Islet of Langerhans (tissue), 1 donor: Measurements from ENCODE around the gene KCNH1.

ENCODE experiments used
- FAIRE-seq: peaks from one replicate; lab custom pipeline; 2011; peaks lifted over from hg19 to GRCh38; lab: Jason Lieb, UNC

KCNH1 gene

GRCh38 chr1:210707300-210708240 is 426.4 kb downstream of the KCNH1 start:
- FAIRE-seq: no peak

GRCh38 chr1:210706246-210706645 is 427.7 kb downstream of the KCNH1 start:
- no peak for FAIRE-seq

GRCh38 chr1:210705086-210705485 is 428.9 kb downstream of the KCNH1 start:
- no peak for FAIRE-seq

- FAIRE-seq: no peak
These were observed 430.4 kb downstream of the KCNH1 start for GRCh38 chr1:210703593-210703992.

GRCh38 chr1:210702506-210702905 is 431.4 kb downstream of the KCNH1 start:
- no peak for FAIRE-seq

GRCh38 chr1:210700511-210700910 is 433.4 kb downstream of the KCNH1 start:
- no peak for FAIRE-seq

GRCh38 chr1:210700083-210700482 is 433.9 kb downstream of the KCNH1 start:
- FAIRE-seq: no peak

- no peak for FAIRE-seq
These were observed 435.3 kb downstream of the KCNH1 start for GRCh38 chr1:210698661-210699060.

GRCh38 chr1:210697185-210697584 is 436.8 kb downstream of the KCNH1 start:
- no peak for FAIRE-seq

GRCh38 chr1:210696709-210697108 is 437.2 kb downstream of the KCNH1 start:
- no peak for FAIRE-seq

GRCh38 chr1:210695026-210695425 is 438.9 kb downstream of the KCNH1 start:
- peak; percentile 38 for FAIRE-seq

- no peak for FAIRE-seq
These were observed 441.2 kb downstream of the KCNH1 start for GRCh38 chr1:210692796-210693195.

GRCh38 chr1:210691039-210691610 is 442.8 kb downstream of the KCNH1 start:
- FAIRE-seq: no peak

- FAIRE-seq: no peak
These were observed 443.7 kb downstream of the KCNH1 start for GRCh38 chr1:210690236-210690635.

- no peak for FAIRE-seq
These were observed 444.1 kb downstream of the KCNH1 start for GRCh38 chr1:210689826-210690225.

- FAIRE-seq: no peak
These were observed 445.3 kb downstream of the KCNH1 start for GRCh38 chr1:210688512-210689234.

GRCh38 chr1:210687582-210688279 is 446.2 kb downstream of the KCNH1 start:
- no peak for FAIRE-seq

GRCh38 chr1:210686841-210687240 is 447.1 kb downstream of the KCNH1 start:
- no peak for FAIRE-seq

GRCh38 chr1:210685295-210685650 is 448.7 kb downstream of the KCNH1 start:
- FAIRE-seq: no peak

GRCh38 chr1:210684466-210685294 is 449.3 kb downstream of the KCNH1 start:
- no peak for FAIRE-seq

GRCh38 chr1:210683403-210684047 is 450.4 kb downstream of the KCNH1 start:
- FAIRE-seq: no peak
